GM12801 (cell line): Measurements from ENCODE around the gene RELB.

Experiments
- TF ChIP-seq, protein P1 (sequence below): IDR thresholded peaks from one replicate; pipeline ENCODE4 v1.5.1; 2011; ENCODE audit warnings: control low read depth; ENCODE audit not compliant: insufficient read length; ENCODE audit errors: extremely low read depth

RELB gene, protein sequence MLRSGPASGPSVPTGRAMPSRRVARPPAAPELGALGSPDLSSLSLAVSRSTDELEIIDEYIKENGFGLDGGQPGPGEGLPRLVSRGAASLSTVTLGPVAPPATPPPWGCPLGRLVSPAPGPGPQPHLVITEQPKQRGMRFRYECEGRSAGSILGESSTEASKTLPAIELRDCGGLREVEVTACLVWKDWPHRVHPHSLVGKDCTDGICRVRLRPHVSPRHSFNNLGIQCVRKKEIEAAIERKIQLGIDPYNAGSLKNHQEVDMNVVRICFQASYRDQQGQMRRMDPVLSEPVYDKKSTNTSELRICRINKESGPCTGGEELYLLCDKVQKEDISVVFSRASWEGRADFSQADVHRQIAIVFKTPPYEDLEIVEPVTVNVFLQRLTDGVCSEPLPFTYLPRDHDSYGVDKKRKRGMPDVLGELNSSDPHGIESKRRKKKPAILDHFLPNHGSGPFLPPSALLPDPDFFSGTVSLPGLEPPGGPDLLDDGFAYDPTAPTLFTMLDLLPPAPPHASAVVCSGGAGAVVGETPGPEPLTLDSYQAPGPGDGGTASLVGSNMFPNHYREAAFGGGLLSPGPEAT

DNA sequence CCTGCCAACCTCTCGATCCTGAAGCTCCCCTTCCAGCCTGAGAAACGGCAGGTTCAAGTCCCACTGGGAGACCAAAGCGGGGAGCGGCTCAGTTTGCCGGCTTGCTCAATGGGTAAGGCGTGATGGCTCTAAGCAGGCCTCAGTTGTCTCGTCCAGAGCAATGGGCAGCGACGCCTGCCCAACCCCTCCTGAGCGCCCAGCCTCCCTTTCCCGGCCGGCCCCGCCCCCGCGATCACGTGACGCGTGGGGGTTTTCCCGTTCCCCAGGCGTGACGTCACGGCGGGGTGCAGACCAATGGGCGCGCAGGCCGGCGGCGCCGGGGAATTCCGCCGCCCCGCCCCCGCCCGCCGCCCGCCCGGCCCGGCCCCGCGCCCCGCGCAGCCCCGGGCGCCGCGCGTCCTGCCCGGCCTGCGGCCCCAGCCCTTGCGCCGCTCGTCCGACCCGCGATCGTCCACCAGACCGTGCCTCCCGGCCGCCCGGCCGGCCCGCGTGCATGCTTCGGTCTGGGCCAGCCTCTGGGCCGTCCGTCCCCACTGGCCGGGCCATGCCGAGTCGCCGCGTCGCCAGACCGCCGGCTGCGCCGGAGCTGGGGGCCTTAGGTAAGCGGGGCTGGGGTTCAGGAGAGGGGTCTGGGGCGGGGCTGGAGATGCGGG is at the start of gene RELB:
TSS of gene RELB (plus strand) at position 378 of the 653 bp plus-strand sequence. CDS start at position 494, 116 bp downstream.
- TF ChIP-seq, protein P1, sequence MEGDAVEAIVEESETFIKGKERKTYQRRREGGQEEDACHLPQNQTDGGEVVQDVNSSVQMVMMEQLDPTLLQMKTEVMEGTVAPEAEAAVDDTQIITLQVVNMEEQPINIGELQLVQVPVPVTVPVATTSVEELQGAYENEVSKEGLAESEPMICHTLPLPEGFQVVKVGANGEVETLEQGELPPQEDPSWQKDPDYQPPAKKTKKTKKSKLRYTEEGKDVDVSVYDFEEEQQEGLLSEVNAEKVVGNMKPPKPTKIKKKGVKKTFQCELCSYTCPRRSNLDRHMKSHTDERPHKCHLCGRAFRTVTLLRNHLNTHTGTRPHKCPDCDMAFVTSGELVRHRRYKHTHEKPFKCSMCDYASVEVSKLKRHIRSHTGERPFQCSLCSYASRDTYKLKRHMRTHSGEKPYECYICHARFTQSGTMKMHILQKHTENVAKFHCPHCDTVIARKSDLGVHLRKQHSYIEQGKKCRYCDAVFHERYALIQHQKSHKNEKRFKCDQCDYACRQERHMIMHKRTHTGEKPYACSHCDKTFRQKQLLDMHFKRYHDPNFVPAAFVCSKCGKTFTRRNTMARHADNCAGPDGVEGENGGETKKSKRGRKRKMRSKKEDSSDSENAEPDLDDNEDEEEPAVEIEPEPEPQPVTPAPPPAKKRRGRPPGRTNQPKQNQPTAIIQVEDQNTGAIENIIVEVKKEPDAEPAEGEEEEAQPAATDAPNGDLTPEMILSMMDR: no peak

DNA sequence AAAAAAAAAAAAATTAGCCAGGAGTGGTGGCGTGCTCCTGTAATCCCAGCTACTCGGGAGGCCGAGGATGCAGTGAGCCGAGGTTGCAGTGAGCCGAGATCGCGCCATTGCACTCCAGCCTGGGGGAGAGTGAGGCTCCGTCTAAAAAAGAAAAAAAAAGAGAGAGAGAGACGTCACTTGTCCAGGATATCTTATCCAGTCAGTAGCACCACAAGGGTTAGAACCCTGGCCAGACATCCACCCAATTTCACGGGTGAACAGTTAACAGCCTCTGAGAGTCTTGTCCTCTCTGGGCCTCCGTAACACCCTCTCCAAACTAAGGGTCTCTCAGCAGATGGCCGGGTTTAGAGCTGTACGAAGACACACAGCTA is 47.0 kb upstream of the RELB start:
- TF ChIP-seq, protein P1: no peak

DNA sequence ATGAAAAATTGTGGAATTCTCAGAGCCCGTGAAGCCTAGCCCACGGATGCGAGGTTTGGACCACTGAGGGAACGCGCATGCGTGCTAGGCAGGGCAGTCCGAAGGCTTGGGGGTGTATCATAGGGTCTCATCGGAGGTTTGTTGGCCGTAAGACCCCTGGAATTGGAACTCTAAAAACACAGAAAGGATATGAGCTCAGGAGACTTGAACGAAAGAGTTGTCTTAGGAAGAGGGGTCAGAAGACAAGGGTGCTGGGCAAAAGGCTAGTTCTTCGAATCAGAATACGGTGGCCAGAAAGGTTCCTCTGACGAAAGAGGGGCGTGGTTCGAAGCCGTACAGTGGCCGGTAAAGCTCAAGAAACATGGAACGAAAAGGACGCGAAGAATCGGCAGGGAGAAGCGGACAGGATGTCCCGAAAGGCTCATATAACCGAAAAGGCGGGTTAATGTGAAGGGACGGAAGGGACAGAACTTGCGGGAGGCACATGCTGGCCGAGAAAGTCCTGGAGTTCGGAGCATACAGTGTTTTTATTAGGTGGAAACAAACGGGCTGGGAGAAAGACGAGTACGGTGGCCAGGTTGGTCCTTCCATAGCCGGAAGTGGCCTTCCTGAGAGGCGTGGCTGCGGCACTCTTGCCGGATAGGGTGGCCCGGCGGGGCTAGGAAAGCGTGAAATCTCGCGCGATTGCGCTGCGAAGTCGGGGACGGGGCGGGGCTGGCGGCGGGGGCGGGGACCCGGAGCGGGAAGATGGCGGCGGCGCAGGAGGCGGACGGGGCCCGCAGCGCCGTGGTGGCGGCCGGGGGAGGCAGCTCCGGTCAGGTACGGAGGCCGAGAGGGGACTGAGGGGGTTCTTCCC is 46.4 kb upstream of the RELB start, which contains the start of gene CLPTM1:
TSS of gene CLPTM1 (plus strand) at position 732 of the 856 bp plus-strand sequence. CDS start at position 748, 16 bp downstream.
- TF ChIP-seq, protein P1: no peak

DNA sequence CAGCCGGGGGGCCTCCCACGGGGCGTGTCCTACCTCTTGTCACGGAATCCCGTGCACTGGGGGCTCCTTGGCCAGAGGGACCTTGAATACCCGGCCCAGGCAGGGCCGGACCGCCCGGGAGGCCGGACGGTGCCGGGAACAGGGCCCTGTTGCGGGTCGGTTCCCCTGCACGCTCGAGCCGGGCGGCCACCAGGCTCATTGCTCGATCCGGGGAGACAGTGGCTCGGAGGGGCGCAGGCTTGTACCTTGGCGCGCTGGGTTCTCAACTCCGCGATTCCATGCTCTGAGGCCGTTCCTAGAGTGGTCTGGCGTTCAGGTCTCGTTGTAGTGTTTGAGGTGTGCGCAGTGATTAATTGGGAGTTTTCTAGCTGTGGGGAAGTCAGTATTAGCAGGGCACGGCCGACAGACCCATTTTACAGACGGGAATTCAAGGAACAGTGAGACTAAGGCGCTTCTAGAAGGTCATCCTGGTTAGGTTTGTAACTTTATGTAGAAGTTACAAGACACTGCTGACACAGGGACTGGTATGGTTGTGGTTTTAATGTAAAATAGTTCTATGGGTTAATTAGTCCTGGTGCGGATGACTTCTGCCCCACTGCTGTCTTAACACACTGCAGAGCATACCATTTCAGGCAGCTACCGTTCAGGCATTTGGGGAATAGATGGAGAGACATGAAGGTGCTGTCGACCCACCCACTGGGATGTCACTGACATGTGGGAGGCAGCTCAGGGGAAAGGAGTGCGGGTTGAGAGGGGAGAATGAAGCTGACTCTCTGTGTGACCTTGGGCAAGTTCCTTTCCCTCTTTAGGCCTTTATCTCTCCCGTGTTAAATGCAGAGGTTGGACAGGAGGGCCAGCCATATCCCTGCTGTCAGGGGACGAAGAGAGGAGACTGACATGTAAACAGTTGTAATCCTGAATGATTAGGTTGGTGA is 45.5 kb upstream of the RELB start:
- TF ChIP-seq, protein P1: no peak

DNA sequence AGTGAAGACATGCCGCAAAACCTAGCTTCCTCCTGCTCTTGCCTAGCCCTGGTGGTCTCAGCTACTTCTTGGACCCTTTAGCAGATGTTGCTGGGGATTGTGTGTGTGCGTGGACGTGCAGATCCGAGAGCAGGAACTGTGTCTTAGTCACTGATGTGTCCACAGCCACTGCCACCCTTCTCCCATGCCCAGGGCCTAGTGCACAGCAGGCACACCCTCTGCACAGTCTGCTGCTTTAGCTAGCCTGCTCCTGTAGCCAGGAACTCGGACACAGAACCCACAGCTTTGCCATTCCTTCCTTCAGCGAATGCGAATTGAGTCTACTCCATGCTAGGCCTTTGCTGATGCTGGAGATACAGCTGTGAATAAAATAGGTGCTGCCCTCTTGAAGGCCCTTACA is 43.7 kb upstream of the RELB start:
- TF ChIP-seq, protein P1: no peak

DNA sequence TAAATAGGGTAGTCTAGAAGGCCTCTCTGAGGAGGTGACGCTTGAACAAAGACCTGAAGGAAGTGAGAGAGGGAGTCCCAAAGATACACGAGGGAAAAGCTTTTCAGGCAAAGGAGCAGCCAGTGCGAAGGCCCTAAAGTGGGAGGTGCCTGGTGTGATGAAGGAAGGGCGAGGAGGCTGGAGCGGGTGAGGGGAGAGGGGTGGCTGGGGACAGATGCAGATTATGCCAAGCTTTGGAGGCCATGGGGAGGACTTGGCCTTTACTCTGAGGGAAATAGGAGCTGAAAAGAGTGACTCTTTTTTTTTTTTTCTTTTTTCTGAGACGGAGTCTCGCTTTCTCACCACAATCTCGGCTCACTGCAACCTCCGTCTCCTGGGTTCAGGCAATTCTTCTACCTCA is 43.2 kb upstream of the RELB start:
- TF ChIP-seq, protein P1: no peak
